GM12865 (cell line): ENCODE data around the gene SNX33.

Experiments used
- DNase-seq: peaks from one replicate; pipeline ENCODE4 v3.0.0; 2010; ENCODE audit warnings: low read depth
- H3K4me3 ChIP-seq: 2 replicates; pipeline ENCODE4 v1.5.1; 2011; ENCODE audit warnings: mild to moderate bottlenecking, low read depth, low read length, control low read depth
- TF ChIP-seq, protein P1 (sequence below): IDR thresholded peaks from 2 replicates; pipeline ENCODE4 v1.5.1; 2011; ENCODE audit warnings: low read length, control low read depth, low read depth, inconsistent platforms; ENCODE audit not compliant: insufficient read depth; ENCODE audit errors: missing control alignments

The SNX33 gene

GRCh38 chr15:75663931-75664421, 16.3 kb downstream of the SNX33 start:
- DNase-seq: no peak
- TF ChIP-seq, protein P1, sequence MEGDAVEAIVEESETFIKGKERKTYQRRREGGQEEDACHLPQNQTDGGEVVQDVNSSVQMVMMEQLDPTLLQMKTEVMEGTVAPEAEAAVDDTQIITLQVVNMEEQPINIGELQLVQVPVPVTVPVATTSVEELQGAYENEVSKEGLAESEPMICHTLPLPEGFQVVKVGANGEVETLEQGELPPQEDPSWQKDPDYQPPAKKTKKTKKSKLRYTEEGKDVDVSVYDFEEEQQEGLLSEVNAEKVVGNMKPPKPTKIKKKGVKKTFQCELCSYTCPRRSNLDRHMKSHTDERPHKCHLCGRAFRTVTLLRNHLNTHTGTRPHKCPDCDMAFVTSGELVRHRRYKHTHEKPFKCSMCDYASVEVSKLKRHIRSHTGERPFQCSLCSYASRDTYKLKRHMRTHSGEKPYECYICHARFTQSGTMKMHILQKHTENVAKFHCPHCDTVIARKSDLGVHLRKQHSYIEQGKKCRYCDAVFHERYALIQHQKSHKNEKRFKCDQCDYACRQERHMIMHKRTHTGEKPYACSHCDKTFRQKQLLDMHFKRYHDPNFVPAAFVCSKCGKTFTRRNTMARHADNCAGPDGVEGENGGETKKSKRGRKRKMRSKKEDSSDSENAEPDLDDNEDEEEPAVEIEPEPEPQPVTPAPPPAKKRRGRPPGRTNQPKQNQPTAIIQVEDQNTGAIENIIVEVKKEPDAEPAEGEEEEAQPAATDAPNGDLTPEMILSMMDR: no peak
- H3K4me3 ChIP-seq: no peak overlapping the region

DNA sequence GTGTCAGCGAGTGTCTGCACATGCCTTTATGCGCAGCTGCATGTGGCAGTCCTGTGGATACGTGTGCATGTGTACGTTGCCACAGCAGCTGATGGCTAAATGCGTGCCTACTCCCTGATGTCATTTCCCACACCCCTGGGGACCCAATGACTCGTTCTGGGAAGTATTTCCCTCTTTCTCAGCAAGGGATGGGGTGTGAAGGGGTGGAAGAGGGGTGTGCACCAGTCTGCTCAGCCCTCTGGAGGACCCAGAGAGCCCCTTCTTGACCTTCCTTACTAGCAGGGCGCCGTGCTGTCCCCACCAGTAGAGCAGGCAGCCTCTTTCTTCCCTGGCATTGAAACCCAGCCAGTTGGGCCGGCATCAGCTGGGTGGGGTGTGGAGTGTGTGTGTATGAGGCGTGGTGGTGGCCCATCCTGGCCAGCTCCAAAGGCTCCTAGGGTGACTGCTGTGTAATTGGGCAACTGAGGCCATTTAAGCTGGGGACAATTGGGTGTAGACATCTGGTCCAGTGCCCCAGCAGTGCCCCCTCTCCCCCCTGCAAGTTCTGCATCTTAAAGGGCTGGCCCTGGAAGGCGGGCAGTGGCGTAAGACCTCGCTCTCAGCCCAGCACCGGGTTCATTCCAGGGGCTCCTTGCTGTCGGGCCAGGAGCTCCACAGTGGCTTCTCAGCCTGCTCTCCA, 19.2 kb downstream of the SNX33 start:
- TF ChIP-seq, protein P1: no peak
- no peak overlapping the region for H3K4me3 ChIP-seq
- no peak for DNase-seq

GRCh38 chr15:75669191-75669878, 21.6 kb downstream of the SNX33 start:
- TF ChIP-seq, protein P1: no peak
- H3K4me3 ChIP-seq: no peak overlapping the region
- DNase-seq: no peak

- no peak overlapping the region for H3K4me3 ChIP-seq
- no peak for DNase-seq
- TF ChIP-seq, protein P1: no peak
These were observed 22.1 kb downstream of the SNX33 start for GRCh38 chr15:75669879-75670212.

DNA sequence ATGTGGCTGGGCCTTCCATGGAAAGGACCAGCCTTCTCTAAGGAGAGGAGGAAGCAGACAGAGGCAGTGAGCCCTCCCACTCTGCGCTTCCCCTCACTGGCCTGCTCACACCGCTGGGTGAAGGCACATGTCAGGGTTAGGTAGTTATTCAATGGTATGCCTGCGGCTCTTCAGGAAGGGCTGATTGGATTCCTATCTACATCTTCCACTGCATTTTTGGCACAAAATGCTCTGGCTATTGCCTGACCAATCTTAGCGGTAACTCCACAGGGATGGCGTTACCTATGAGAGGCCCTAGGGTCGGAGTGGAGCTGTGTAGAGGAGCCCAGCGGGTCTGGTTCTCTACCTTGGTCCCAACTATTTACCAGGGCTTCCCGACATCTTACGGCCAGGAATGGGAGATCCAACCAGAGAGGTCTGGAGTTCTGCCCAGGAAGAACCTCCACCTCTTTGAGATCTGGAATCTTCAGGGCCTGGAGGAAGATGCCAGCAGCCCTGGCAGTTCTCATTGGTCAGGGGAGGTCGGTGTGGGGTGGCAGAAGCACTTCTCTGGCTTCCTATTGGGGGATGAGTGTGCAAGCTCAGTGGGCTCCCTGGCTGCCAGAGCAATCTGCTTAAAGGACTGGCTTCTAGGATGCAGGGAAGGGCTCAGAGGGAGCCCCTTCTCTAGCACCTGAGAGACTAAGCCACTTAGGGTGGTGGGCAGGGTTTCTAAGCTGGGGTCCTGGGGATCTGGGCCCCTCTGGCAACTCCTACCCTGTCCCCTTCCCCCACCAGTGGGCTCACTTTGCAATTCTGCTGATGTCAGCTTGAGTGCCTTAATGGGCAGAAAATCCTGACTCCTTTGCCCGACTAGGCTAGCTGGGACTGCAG, 24.3 kb downstream of the SNX33 start:
- H3K4me3 ChIP-seq: no peak overlapping the region
- TF ChIP-seq, protein P1: no peak
- no peak for DNase-seq

- no peak for DNase-seq
- TF ChIP-seq, protein P1: no peak
- no peak overlapping the region for H3K4me3 ChIP-seq
These were observed 25.1 kb downstream of the SNX33 start for GRCh38 chr15:75672646-75673425.
